Epithelial cell of esophagus (primary cell): ENCODE measurements around the gene CHD5.
A peak's percentile ranks its signal among the peaks of the same experiment; 100 is the strongest.

Experiments
- DNase-seq: peaks from one replicate; pipeline ENCODE4 v3.0.0; 2010; ENCODE audit warnings: low read depth
- H3K4me3 ChIP-seq: 2 replicates; pipeline ENCODE4 v1.5.1; 2011; ENCODE audit warnings: mild to moderate bottlenecking, low read length, control low read depth
- CTCF ChIP-seq: IDR thresholded peaks from 2 replicates; pipeline ENCODE4 v1.5.1; 2011; ENCODE audit warnings: low read depth, mild to moderate bottlenecking, low read length, control low read depth, inconsistent platforms; ENCODE audit not compliant: insufficient read depth; ENCODE audit errors: missing control alignments

The CHD5 gene

GRCh38 chr1:6113116-6113515 is 67.0 kb downstream of the CHD5 start:
- no peak overlapping the region for H3K4me3 ChIP-seq
- DNase-seq: no peak
- no peak for TF ChIP-seq CTCF

DNA sequence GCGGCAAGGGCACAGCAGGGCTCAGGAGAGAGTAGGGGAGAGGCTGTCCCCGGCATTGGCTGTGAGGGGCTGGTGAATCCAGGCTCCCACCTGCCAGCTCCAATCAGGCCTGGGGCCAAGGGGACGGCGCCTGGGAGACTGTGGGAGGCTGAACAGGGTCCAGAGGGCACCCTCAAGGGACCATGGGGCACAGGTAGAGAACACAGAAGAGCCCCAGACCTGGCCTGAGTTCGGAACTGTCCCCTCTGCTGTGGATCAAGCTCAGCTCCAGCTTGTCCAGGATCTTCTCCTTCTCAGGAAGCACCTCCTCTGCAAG is 67.5 kb downstream of the CHD5 start:
- no peak for DNase-seq
- H3K4me3 ChIP-seq: no peak overlapping the region
- TF ChIP-seq CTCF: no peak

DNA sequence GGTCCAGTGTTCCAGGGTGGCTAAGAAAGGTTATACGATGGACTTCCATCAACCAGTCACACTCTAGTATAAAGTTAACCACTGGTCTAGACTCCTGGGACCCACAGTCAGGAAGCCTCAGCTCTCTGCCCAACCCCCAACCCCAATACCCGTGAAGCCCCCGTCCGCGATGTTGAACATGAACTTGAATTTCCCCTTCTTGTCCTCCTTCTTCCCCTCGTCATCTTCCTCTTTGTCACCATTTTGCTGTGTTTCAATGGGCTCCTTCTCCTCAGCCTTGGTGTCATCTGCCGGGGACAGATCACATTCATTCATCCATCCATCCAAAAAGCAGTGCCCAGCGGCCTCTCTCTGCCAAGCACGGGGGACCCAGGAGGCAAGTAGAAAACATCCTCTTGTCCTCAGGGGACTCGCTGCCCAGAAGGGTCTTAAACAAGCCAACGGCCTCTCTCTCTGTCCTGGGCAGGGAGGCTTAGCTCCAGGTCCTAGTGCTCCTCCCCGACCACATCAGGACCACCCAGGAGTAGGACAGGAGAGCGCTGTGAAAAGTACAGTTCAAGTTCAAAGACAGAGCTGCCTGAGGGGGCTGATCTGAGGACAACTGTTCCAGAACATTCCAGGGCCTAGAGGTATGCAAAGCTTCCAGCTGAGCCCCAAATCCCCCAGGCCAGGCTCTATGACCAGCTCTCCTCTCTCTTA is 68.0 kb downstream of the CHD5 start:
- TF ChIP-seq CTCF: no peak
- DNase-seq: no peak

DNA sequence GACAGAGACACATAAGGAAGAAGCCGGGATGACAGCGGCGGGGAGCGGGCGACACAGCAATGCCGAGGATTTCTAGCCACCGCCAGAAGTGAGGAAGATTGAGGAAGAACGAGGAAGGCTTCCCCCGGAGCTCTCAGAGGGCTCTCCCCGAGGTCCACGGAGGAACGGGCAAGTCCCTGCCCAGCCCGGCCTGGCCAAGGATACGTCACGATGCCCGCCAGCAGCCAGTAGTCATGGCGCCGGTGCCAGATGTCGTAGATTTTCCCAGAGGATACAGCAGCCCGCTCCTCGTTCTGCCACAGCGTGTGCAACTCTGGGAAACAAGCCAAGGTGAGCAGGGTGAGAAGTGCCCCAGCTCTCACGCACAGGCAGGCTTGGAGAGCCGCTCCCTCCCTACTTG is 68.5 kb downstream of the CHD5 start:
- TF ChIP-seq CTCF: no peak
- DNase-seq: peak; percentile 14
- no peak overlapping the region for H3K4me3 ChIP-seq

More for the DNA sequence above, 68.0 kb downstream of the CHD5 start:
- no peak overlapping the region for H3K4me3 ChIP-seq

DNA sequence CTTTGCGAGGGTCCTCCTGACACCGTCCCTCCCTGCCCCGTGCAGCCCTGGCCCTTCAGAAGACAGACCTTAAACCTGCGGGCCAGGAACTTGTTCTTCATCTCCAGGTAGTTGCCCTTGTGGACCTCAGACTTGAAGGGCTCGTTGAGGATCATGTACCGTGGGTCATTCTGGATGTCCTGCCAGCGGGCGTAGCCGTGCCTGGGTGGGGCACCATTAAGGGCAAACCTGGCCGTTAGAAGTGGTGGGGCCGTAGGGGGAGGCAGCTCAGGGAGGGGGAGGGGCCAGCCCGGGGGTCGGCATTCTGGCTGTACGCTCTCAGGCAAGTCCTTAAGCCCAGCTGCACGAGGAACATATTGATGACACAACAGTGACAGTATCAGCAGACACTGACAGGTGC is 69.8 kb downstream of the CHD5 start:
- H3K4me3 ChIP-seq: no peak overlapping the region
- no peak for DNase-seq
- TF ChIP-seq CTCF: no peak

DNA sequence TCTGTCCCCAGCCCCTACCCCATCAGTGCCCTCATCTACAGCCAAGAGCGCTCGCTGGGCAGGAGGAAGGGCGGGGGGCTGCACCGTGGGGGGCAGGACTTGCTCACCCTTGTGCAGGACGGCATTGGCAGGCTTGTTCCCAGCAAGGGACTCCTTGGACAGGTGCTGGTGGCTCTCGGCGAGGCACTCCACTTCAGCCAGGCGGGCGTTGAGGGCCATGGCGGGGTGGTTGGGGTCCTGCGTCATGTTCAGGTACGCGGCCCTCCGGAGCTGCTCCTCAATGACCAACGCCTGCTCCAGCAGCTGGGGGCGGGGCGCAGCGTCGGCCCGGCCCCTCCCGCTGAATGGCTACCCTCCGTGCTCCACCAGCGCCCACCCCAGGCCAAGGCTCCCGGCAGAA is 70.4 kb downstream of the CHD5 start:
- no peak for TF ChIP-seq CTCF
- DNase-seq: no peak
- no peak overlapping the region for H3K4me3 ChIP-seq

DNA sequence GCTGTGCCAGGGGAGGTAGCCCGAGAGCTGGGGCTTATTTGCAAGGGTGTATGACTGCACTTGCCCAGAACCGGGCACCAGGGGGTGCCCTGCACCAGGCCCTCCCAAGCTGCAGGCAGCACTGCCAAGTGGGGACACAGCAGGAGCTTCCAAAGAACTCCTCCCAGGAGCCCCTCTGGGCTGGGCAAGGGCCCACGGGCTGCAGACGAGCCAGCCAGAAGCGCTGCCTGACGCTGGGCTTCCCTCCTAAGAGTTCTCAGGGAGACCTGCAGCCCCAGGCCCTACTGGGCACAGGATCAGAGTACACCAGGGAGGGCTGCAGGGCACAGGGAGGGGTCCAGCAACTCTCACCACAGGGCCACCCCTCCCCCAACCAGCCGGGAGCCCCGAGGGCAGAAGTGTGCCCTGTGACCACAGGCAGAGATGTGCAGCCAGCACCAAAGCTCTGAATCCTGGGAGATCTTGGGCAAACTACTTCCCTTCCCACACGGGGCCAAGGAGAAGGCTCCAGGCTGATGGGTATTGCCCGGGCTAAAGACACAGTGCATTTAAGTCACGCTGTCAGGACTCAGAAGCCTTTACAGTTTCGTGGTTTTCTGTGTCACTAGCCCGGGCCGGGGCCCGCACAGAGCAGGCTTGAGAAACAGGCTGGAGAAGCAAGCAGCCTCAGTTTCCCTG is 71.0 kb downstream of the CHD5 start:
- TF ChIP-seq CTCF: peak; percentile 81
- no peak overlapping the region for H3K4me3 ChIP-seq
- DNase-seq: peak; percentile 75
